Loucy (cell line): ENCODE measurements around the gene KCNT2.
A peak's percentile ranks its signal among the peaks of the same experiment; 100 is the strongest.

ENCODE experiments used
- H2AFZ ChIP-seq: fragments of 200-600 bp; sonication (generic); 2 replicates; pipeline ENCODE4 v1.6.0; 2016; ENCODE audit warnings: antibody characterized with exemption, mild to moderate bottlenecking, low read length, moderate library complexity
- H3F3A ChIP-seq: fragments of 200-600 bp; 2 replicates; pipeline ENCODE4 v1.6.0; 2016; ENCODE audit warnings: antibody characterized with exemption, low read depth, mild to moderate bottlenecking
- H3K27me3 ChIP-seq: fragments of 200-600 bp; sonication (generic); 2 replicates; pipeline ENCODE4 v1.6.1; 2014; ENCODE audit warnings: low read length, mild to moderate bottlenecking; ENCODE audit not compliant: insufficient read depth, poor library complexity, severe bottlenecking
- H3K36me3 ChIP-seq: fragments of 200-600 bp; sonication (generic); 2 replicates; pipeline ENCODE4 v1.6.1; 2016; ENCODE audit warnings: low read length; ENCODE audit not compliant: insufficient read depth
- H3K4me1 ChIP-seq: fragments of 200-600 bp; sonication (generic); 2 replicates; pipeline ENCODE4 v1.5.1; 2014; ENCODE audit warnings: low read length, mild to moderate bottlenecking; ENCODE audit not compliant: insufficient read depth, poor library complexity, severe bottlenecking
- H3K4me2 ChIP-seq: fragments of 200-600 bp; sonication (generic); 2 replicates; pipeline ENCODE4 v1.6.0; 2014; ENCODE audit warnings: antibody characterized with exemption, low read length, low read depth, mild to moderate bottlenecking; ENCODE audit not compliant: poor library complexity, severe bottlenecking
- H3K4me3 ChIP-seq: fragments of 200-600 bp; sonication (generic); 2 replicates; pipeline ENCODE4 v1.5.1; 2014; ENCODE audit warnings: low read length, mild to moderate bottlenecking, mixed read lengths; ENCODE audit not compliant: poor library complexity, severe bottlenecking
- H3K79me2 ChIP-seq: fragments of 200-600 bp; sonication (generic); 2 replicates; pipeline ENCODE4 v1.6.1; 2014; ENCODE audit warnings: low read length; ENCODE audit not compliant: insufficient read depth
- H3K9ac ChIP-seq: fragments of 200-600 bp; sonication (generic); 2 replicates; pipeline ENCODE4 v1.6.0; 2014; ENCODE audit warnings: mild to moderate bottlenecking, low read depth, low read length, moderate library complexity; ENCODE audit not compliant: poor library complexity, severe bottlenecking
- H3K9me2 ChIP-seq: fragments of 200-600 bp; sonication (generic); replicated peaks from 2 replicates; pipeline ENCODE4 v1.6.1; 2016; ENCODE audit warnings: low read depth, low read length, mixed read lengths
- H3K9me3 ChIP-seq: fragments of 200-600 bp; sonication (generic); 2 replicates; pipeline ENCODE4 v1.6.1; 2014; ENCODE audit warnings: mild to moderate bottlenecking, antibody characterized with exemption, low read length, low read depth; ENCODE audit not compliant: insufficient read depth
- H4K20me1 ChIP-seq: fragments of 200-600 bp; sonication (generic); 2 replicates; pipeline ENCODE4 v1.6.0; 2014; ENCODE audit warnings: antibody characterized with exemption, low read length, mild to moderate bottlenecking; ENCODE audit not compliant: insufficient read depth, poor library complexity, severe bottlenecking
- CTCF ChIP-seq: fragments of 200-600 bp; sonication (generic); conservative IDR thresholded peaks from 2 replicates; pipeline ENCODE4 v1.5.1; 2014; ENCODE audit warnings: mild to moderate bottlenecking, antibody characterized with exemption, low read length
- EZH2phosphoT487 ChIP-seq: fragments of 200-600 bp; IDR thresholded peaks from 2 replicates; pipeline ENCODE4 v1.6.1; 2018; ENCODE audit warnings: antibody characterized with exemption, mild to moderate bottlenecking, moderate library complexity, borderline replicate concordance

The KCNT2 gene

DNA sequence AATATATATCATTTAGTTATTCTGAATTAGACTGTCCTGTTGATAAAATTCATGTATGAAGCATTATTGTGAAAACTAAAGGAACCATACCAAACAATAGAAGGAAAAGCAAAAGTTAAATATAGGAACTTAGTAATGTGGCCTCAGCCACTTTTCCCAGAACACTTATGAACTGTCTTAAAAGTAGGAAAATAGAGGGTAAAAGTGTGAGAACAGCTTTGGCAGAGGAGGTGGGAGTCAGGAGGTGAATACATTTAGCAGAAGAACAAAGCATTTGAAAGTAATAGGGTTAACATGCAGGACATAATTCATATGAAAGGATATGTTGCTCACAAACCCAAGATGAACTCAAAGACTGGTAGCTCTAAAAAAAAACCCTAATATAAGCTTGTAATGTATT, 121.9 kb downstream of the KCNT2 start:
- H2AFZ ChIP-seq = no peak overlapping the region
- no peaks in the 10 kb centered on the region for H3K36me3 ChIP-seq
- H3K9me2 ChIP-seq = no peaks in the 10 kb centered on the region
- no peak overlapping the region for H3K9ac ChIP-seq
- H3K79me2 ChIP-seq = no peaks in the 10 kb centered on the region
- no peaks in the 10 kb centered on the region for H3K4me1 ChIP-seq
- H3K4me2 ChIP-seq = no peak overlapping the region
- no peaks in the 10 kb centered on the region for H3K9me3 ChIP-seq
- TF ChIP-seq CTCF = no peak
- TF ChIP-seq EZH2phosphoT487 = no peak
- no peaks in the 10 kb centered on the region for H4K20me1 ChIP-seq
- no peak overlapping the region for H3K4me3 ChIP-seq
- H3K27me3 ChIP-seq = no peaks in the 10 kb centered on the region
- no peaks in the 10 kb centered on the region for H3F3A ChIP-seq

DNA sequence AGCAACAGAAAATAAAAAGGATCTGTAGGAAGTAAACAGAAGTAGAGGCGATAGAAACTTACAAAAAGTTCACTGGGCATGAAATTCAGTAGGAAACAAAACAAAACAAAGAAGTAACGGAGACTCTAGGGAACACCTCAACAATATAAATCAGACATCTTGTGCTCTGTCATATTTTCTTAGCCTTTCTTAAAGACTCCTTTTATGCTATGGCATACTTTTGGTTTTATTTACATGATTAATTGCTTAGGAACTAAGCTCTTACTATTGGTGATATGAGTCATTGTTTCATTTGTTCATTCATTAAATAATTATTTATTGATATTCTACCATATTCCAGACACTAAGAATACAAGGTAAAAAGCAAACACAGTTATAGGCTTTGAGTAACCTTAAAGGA, 126.6 kb downstream of the KCNT2 start:
- Histone ChIP-seq H3F3A (no peaks in the 10 kb centered on the region), H3K27me3 (no peaks in the 10 kb centered on the region), H3K4me3 (no peak overlapping the region), H3K9ac (no peak overlapping the region), H3K79me2 (no peaks in the 10 kb centered on the region), H3K9me2 (no peaks in the 10 kb centered on the region), H3K4me1 (no peaks in the 10 kb centered on the region), H3K4me2 (no peak overlapping the region), H3K9me3 (no peaks in the 10 kb centered on the region), H4K20me1 (no peaks in the 10 kb centered on the region), H3K36me3 (no peaks in the 10 kb centered on the region), H2AFZ (no peak overlapping the region)
- no peak for TF ChIP-seq EZH2phosphoT487

DNA sequence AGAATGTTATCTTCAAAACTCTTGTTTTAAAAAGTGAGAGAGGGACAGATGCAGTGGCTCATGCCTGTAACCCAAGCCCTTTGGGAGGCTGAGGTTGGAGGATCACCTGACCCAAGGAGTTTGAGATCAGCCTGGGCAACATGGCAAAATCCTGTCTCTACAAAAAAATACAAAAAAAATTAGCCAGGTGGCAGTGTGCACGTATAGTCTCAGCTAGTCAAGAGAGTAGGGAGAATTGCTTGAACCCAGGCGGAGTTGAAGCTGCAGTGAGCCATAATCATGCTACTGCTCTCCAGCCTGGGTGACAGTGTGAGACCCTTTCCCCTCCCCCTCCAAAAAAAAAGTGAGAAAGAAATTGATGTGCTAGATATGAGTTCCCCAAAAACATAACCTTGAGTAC, 131.0 kb downstream of the KCNT2 start:
- Histone ChIP-seq H3K9ac (no peak overlapping the region), H2AFZ (no peak overlapping the region), H3K4me2 (no peak overlapping the region), H3K27me3 (no peaks in the 10 kb centered on the region), H3K9me2 (no peaks in the 10 kb centered on the region), H3K36me3 (no peaks in the 10 kb centered on the region), H3K79me2 (no peaks in the 10 kb centered on the region), H3K4me3 (no peak overlapping the region), H4K20me1 (no peaks in the 10 kb centered on the region), H3K4me1 (no peaks in the 10 kb centered on the region), H3F3A (no peaks in the 10 kb centered on the region), H3K9me3 (no peaks in the 10 kb centered on the region)
- TF ChIP-seq EZH2phosphoT487 (no peak), CTCF (peak; percentile 28)

GRCh38 chr1:196467230-196467925, 140.9 kb downstream of the KCNT2 start:
- Histone ChIP-seq H3K79me2 (no peaks in the 10 kb centered on the region), H3K4me2 (no peak overlapping the region), H3K9ac (no peak overlapping the region), H3K9me3 (no peaks in the 10 kb centered on the region), H3K27me3 (no peaks in the 10 kb centered on the region), H3K4me3 (no peak overlapping the region), H3K36me3 (no peaks in the 10 kb centered on the region), H3K9me2 (no peaks in the 10 kb centered on the region), H3K4me1 (no peaks in the 10 kb centered on the region), H4K20me1 (no peaks in the 10 kb centered on the region), H2AFZ (no peak overlapping the region), H3F3A (no peaks in the 10 kb centered on the region)
- no peak for TF ChIP-seq CTCF
- TF ChIP-seq EZH2phosphoT487 = no peak
